ENCODE measurements around the gene NTM.

Gene NTM

DNA sequence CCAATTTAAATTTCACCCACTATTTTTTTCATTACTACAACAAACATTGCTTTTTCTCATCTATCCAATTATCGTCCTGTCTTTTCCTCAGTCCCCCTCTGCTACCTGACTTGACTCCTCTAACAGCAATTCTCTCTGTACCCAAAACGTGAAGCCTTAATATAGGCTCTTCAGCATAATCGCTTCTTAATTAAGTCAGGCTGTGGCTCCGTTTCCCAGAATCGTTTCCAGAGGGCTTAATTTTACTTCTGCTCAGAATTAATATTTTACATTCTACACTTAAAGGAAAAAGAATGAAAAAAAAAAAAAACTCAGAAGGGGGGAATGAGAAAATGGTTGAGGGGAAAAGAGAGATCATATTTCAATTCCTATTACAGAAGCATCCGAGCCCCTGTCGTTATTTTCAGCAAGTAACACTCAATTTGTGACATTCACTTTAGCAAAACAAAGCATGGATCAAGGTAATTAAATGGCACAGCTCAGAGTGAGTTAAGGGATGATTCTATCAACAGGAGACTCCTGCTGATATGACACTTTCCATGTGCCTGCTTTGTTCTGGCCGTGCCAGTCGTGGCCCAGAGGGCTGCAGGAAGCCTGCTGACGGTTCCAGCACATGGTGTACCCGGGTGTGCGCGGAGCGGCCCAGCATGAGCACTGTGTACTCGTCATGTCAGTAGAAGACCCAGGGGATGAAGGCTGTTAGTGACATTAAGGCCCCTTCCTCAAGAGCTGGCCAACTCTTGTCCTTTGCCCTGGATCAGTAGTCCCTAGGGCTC lies 272.5 kb downstream of the NTM start:
- TF ChIP-seq CTCF (IDR thresholded peaks at IDR 0.05; ENCODE audit: insufficient read depth, missing control alignments) = no peak

GRCh38 chr11:131644204-131644795 lies 273.9 kb downstream of the NTM start:
- FAIRE-seq = no peak
- DNase-seq (ENCODE audit: insufficient read length, low spot score) = no peak
- TF ChIP-seq CTCF (IDR thresholded peaks at IDR 0.05; ENCODE audit: insufficient read depth, missing control alignments) = no peak

More for the DNA sequence above, 272.5 kb downstream of the NTM start:
- no peak for DNase-seq (ENCODE audit: insufficient read length, low spot score)
- no peak for FAIRE-seq

DNA sequence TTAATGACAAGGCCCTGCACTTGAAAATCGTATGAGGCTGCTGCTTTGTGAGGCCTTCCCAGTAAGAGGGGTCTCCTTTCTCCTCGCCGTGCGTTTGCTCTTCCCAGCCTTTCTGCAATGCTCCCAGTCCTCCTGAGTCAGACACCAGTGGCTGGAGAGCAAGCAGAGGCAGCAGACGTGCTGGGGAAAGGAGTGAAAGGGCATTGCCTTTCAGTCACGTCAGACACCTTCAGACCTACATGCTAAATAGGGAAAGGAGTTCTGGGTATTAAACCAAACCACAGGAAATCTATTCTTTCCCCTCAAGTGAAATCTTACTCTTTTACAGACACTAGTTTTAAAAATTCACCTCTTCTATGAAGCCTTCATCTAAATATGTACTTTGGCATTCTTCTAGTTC lies 274.8 kb downstream of the NTM start:
- DNase-seq (ENCODE audit: insufficient read length, low spot score) (no peak), FAIRE-seq (no peak)
- TF ChIP-seq CTCF (IDR thresholded peaks at IDR 0.05; ENCODE audit: insufficient read depth, missing control alignments) = no peak

- no peak for DNase-seq (ENCODE audit: insufficient read length, low spot score)
- no peak for TF ChIP-seq CTCF (IDR thresholded peaks at IDR 0.05; ENCODE audit: insufficient read depth, missing control alignments)
- no peak for FAIRE-seq
These were observed 279.4 kb downstream of the NTM start for GRCh38 chr11:131649856-131650255.

GRCh38 chr11:131652231-131652630 lies 281.8 kb downstream of the NTM start:
- no peak for FAIRE-seq
- no peak for TF ChIP-seq CTCF (IDR thresholded peaks at IDR 0.05; ENCODE audit: insufficient read depth, missing control alignments)
- no peak for DNase-seq (ENCODE audit: insufficient read length, low spot score)

- TF ChIP-seq CTCF (IDR thresholded peaks at IDR 0.05; ENCODE audit: insufficient read depth, missing control alignments) = no peak
- FAIRE-seq = no peak
- DNase-seq (ENCODE audit: insufficient read length, low spot score) = no peak
These were observed 282.8 kb downstream of the NTM start for GRCh38 chr11:131653260-131653659.

DNA sequence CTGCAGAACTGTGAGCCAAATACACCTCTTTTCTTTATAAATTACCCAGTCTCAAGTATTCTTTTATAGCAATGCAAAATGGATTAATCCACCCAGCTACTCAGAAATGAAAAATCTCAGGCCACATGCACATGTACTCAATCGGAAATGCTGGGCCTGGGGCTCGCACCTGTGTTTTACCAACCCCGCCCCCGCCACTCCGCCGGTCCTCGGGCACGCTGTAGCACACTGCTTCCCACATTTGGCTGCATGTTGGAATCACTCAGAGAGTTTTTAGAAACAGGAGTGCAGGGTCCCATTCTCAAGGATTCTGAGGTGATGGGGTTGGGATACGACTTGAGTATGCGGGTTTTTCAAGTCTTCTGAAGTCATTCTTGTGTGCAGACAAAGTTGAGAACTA lies 284.4 kb downstream of the NTM start:
- TF ChIP-seq CTCF (IDR thresholded peaks at IDR 0.05; ENCODE audit: insufficient read depth, missing control alignments) = no peak
- FAIRE-seq = no peak
- DNase-seq (ENCODE audit: insufficient read length, low spot score) = no peak
